K562 (cell line): ENCODE measurements around the gene FMOD. TPM values are rescaled to one million over a fixed set of nuclear protein-coding genes. Genes with fewer than 3 reads are reported as not detected.

Experiments used
- ARID1B ChIP-seq: fragments of 450-650 bp; IDR thresholded peaks from 2 replicates; pipeline ENCODE4 v1.6.1; 2016; ENCODE audit warnings: antibody characterized with exemption, mild to moderate bottlenecking, inconsistent platforms
- ASH1L ChIP-seq: fragments of 450-650 bp; IDR thresholded peaks from 2 replicates; pipeline ENCODE4 v1.6.1; 2018; ENCODE audit warnings: borderline replicate concordance, mild to moderate bottlenecking, low read depth; ENCODE audit not compliant: partially characterized antibody
- CSDE1 ChIP-seq, 2 experiments: fragments of 450-650 bp; IDR thresholded peaks; 2 replicates each; pipeline ENCODE4 v1.6.1; 2016; ENCODE audit warnings: mild to moderate bottlenecking in 1 of 2
- CTBP1 ChIP-seq: fragments of 450-650 bp; IDR thresholded peaks from 2 replicates; pipeline ENCODE4 v1.6.1; 2016; ENCODE audit warnings: borderline replicate concordance
- FOXJ3 ChIP-seq: sonication (generic); formaldehyde crosslinking; IDR thresholded peaks from 2 replicates; pipeline ENCODE4 v1.4.0; 2020; ENCODE audit warnings: mild to moderate bottlenecking, missing genetic modification reagents
- HDAC1 ChIP-seq, 2 experiments: fragments of 450-650 bp; IDR thresholded peaks; 2 replicates each; pipeline ENCODE4 v1.6.1; 2016 to 2017; ENCODE audit warnings: inconsistent platforms in 1 of 2, mild to moderate bottlenecking in 1 of 2, moderate library complexity in 1 of 2
- HES1 ChIP-seq: fragments of 450-650 bp; IDR thresholded peaks from 2 replicates; pipeline ENCODE4 v1.6.1; 2016; ENCODE audit warnings: low read depth, mild to moderate bottlenecking, moderate library complexity
- KDM4B ChIP-seq, 2 experiments: fragments of 450-650 bp in 1 of 2; sonication (generic) in 1 of 2; IDR thresholded peaks; 2 replicates each; pipeline ENCODE4 v1.6.1; 2016 to 2017; ENCODE audit warnings: borderline replicate concordance in 2 of 2, antibody characterized with exemption in 1 of 2, low read depth in 1 of 2, mild to moderate bottlenecking in 1 of 2
- KHSRP ChIP-seq: fragments of 450-650 bp; IDR thresholded peaks from 2 replicates; pipeline ENCODE4 v1.6.1; 2017
- L3MBTL2 ChIP-seq: fragments of 450-650 bp; IDR thresholded peaks from 2 replicates; pipeline ENCODE4 v1.6.1; 2016; ENCODE audit warnings: mild to moderate bottlenecking, moderate library complexity
- MAX ChIP-seq: sonication (generic); formaldehyde crosslinking; IDR thresholded peaks from 2 replicates; pipeline ENCODE4 v1.9.0; 2022; ENCODE audit warnings: mild to moderate bottlenecking, missing genetic modification reagents
- MEF2D ChIP-seq: conservative IDR thresholded peaks from 2 replicates; pipeline ENCODE4 v1.6.1; 2016; ENCODE audit warnings: low read depth, missing genetic modification characterization, missing compliant biosample characterization
- MLX ChIP-seq, 2 experiments: fragments of 450-650 bp in 1 of 2; sonication (generic) in 1 of 2; formaldehyde crosslinking; conservative IDR thresholded peaks; 2 replicates each; pipeline versions ENCODE4 v1.4.0 to v1.8.1; 2020 to 2022; ENCODE audit warnings: mild to moderate bottlenecking in 1 of 2, missing genetic modification reagents in 1 of 2
- NFIC ChIP-seq: fragments of 450-650 bp; IDR thresholded peaks from 2 replicates; pipeline ENCODE4 v1.6.1; 2017; ENCODE audit warnings: mild to moderate bottlenecking, inconsistent platforms
- POU5F1 ChIP-seq: fragments of 150-350 bp; IDR thresholded peaks from 2 replicates; pipeline ENCODE4 v1.6.1; 2014; ENCODE audit warnings: borderline replicate concordance, low read length, low read depth, mild to moderate bottlenecking; ENCODE audit not compliant: partially characterized antibody
- SMC3 ChIP-seq: conservative IDR thresholded peaks from 2 replicates; pipeline ENCODE4 v1.6.1; 2011; ENCODE audit warnings: low read depth, low read length, improper control_type of control experiment; ENCODE audit not compliant: insufficient read depth
- TEAD4 ChIP-seq, 2 experiments: sonication (generic) in 1 of 2; formaldehyde crosslinking in 1 of 2; IDR thresholded peaks; 2 replicates each; pipeline versions ENCODE4 v1.6.1 to v1.8.0; 2012 to 2022; ENCODE audit warnings: borderline replicate concordance in 1 of 2, inconsistent platforms in 1 of 2, low read length in 1 of 2, mild to moderate bottlenecking in 1 of 2, missing genetic modification reagents in 1 of 2
- ZBTB17 ChIP-seq: fragments of 450-650 bp; formaldehyde crosslinking; IDR thresholded peaks from 2 replicates; pipeline ENCODE4 v1.4.0; 2020; ENCODE audit warnings: mild to moderate bottlenecking
- ZBTB5 ChIP-seq: fragments of 450-650 bp; IDR thresholded peaks from 2 replicates; pipeline ENCODE4 v1.6.1; 2017; ENCODE audit warnings: antibody characterized with exemption
- ZNF184 ChIP-seq: sonication (generic); formaldehyde crosslinking; IDR thresholded peaks from 2 replicates; pipeline ENCODE4 v1.5.0; 2020; ENCODE audit warnings: missing genetic modification reagents
- ZNF324 ChIP-seq: fragments of 250-450 bp; sonication (Bioruptor Pico); IDR thresholded peaks from 2 replicates; pipeline ENCODE4 v1.4.0; 2020; ENCODE audit warnings: mild to moderate bottlenecking
- ZNF511 ChIP-seq: sonication (generic); formaldehyde crosslinking; IDR thresholded peaks from 2 replicates; pipeline ENCODE4 v1.8.0; 2022; ENCODE audit warnings: mild to moderate bottlenecking, missing genetic modification reagents
- ZNF696 ChIP-seq: fragments of 250-450 bp; sonication (Bioruptor Pico); conservative IDR thresholded peaks from 2 replicates; pipeline ENCODE4 v1.4.0; 2020; ENCODE audit warnings: mild to moderate bottlenecking, moderate library complexity
- polyA plus RNA-seq, 8 experiments: library from polyadenylated mRNA; depleted of rRNA in 4 of 8; stranded (reverse) in 5 of 8; unstranded in 3 of 8; fragments of >200 nt; fragmentation: Nextera tagmentation in 2 of 8; fragmentation: Illumina TruSeq in 1 of 8; extraction: Ambion mirVana in 2 of 8; extraction: Trizol in 1 of 8; gene quantifications; 2 replicates each; pipeline versions ENCODE4 v1.2.1 to v1.2.3, GENCODE V29; 2011 to 2014; ENCODE audit warnings: inconsistent platforms in 1 of 8, missing spikeins in 1 of 8
- total RNA-seq, 7 experiments: library from RNA; depleted of rRNA in 6 of 7; stranded (reverse); fragments of >200 nt in 6 of 7; fragmentation: Illumina TruSeq in 2 of 7; extraction: Trizol in 2 of 7; gene quantifications; 2 replicates each; pipeline versions ENCODE4 v1.2.1 to v1.2.3, GENCODE V29; 2011 to 2021; ENCODE audit warnings: low replicate concordance in 1 of 7

The FMOD gene
- total and polyA plus RNA-seq, 9 of the 15 experiments (the other 6 are each of a cell fraction or from before 2014, with no cell fraction given): 0.03 to 0.13 (median 0.03) TPM; not detected in 6

GRCh38 chr1:203342192-203342940 lies 8.6 kb downstream of the FMOD start (continued):
- TF ChIP-seq FOXJ3 (CRISPR knock-in tag) (no peak), L3MBTL2 (no peak), POU5F1 (no peak), ARID1B (no peak), NFIC (no peak), ZNF324 (CRISPR knock-in tag) (no peak), MAX (peak; percentile 29; the same call in 1 of the 2 replicates), CSDE1 (IDR thresholded peaks at IDR 0.05) (no peak), ASH1L (no peak), SMC3 (peak; percentile 50), MLX (CRISPR knock-in tag; conservative IDR thresholded peaks at IDR 0.05) (no peak), ZNF184 (no peak), CTBP1 (peak; percentile 33; the same call in 1 of the 2 replicates), TEAD4 (IDR thresholded peaks at IDR 0.05; ENCODE audit: low read length) (peak; percentile 38; the same call in 1 of the 2 replicates), TEAD4 (CRISPR knock-in tag; IDR thresholded peaks at IDR 0.05; ENCODE audit: borderline replicate concordance) (no peak), ZNF696 (CRISPR knock-in tag) (no peak), ZBTB5 (no peak), KDM4B (IDR thresholded peaks at IDR 0.05; ENCODE audit: borderline replicate concordance in 2 of 2, low read depth in 1 of 2) (no peak), ZBTB17 (CRISPR knock-in tag) (no peak), HDAC1 (IDR thresholded peaks at IDR 0.05) (no peak), HES1 (no peak), KHSRP (no peak), MEF2D (tag) (no peak), ZNF511 (CRISPR knock-in tag) (0 out of 2 replicates have a peak, but pooled peaks have one; percentile 39)
